Measurements from ENCODE around the gene OPCML. TPM values are rescaled to one million over a fixed set of nuclear protein-coding genes. Genes with fewer than 3 reads are reported as not detected.

The OPCML gene
- total RNA-seq, 1 donor from 2014 or later, result 1.2 TPM

- no peak for DNase-seq (ENCODE audit: low read depth, low spot score)
- Mint-ChIP-seq H3K9me3 (peaks cover 8% of the 10 kb centered on the region), H3K36me3 (ENCODE audit: low read depth) (peaks cover 5% of the 10 kb centered on the region), H3K27me3 (ENCODE audit: low read depth) (no peaks in the 10 kb centered on the region), H3K4me3 (no peak overlapping the region), H3K4me1 (no peaks in the 10 kb centered on the region), H3K27ac (ENCODE audit: unreplicated experiment) (no peak overlapping the region)
- TF ChIP-seq CTCF (conservative IDR thresholded peaks at IDR 0.05), result no peak
Observed at GRCh38 chr11:133115099-133115498, 417.2 kb downstream of the OPCML start.

GRCh38 chr11:133107763-133108162 lies 424.5 kb downstream of the OPCML start:
- no peak overlapping the region for H3K4me3 Mint-ChIP-seq
- H3K27me3 Mint-ChIP-seq (ENCODE audit: low read depth), result no peaks in the 10 kb centered on the region
- H3K4me1 Mint-ChIP-seq, result peaks cover 9% of the 10 kb centered on the region
- no peak overlapping the region for H3K27ac Mint-ChIP-seq (ENCODE audit: unreplicated experiment)
- H3K9me3 Mint-ChIP-seq, result peaks cover under 1% of the 10 kb centered on the region
- DNase-seq (ENCODE audit: low read depth, low spot score), result no peak
- no peak for TF ChIP-seq CTCF (conservative IDR thresholded peaks at IDR 0.05)
- H3K36me3 Mint-ChIP-seq (ENCODE audit: low read depth), result peaks cover 3% of the 10 kb centered on the region

GRCh38 chr11:133107136-133107535 lies 425.2 kb downstream of the OPCML start:
- TF ChIP-seq CTCF (conservative IDR thresholded peaks at IDR 0.05), result no peak
- no peak for DNase-seq (ENCODE audit: low read depth, low spot score)
- Mint-ChIP-seq H3K27me3 (ENCODE audit: low read depth) (no peaks in the 10 kb centered on the region), H3K4me1 (peaks cover 9% of the 10 kb centered on the region), H3K27ac (ENCODE audit: unreplicated experiment) (no peak overlapping the region), H3K36me3 (ENCODE audit: low read depth) (peaks cover 3% of the 10 kb centered on the region), H3K4me3 (no peak overlapping the region), H3K9me3 (no peaks in the 10 kb centered on the region)

- Mint-ChIP-seq H3K4me3 (no peak overlapping the region), H3K27me3 (ENCODE audit: low read depth) (no peaks in the 10 kb centered on the region), H3K9me3 (no peaks in the 10 kb centered on the region), H3K4me1 (peaks cover 9% of the 10 kb centered on the region), H3K27ac (ENCODE audit: unreplicated experiment) (no peak overlapping the region), H3K36me3 (ENCODE audit: low read depth) (no peaks in the 10 kb centered on the region)
- TF ChIP-seq CTCF (conservative IDR thresholded peaks at IDR 0.05), result no peak
- no peak for DNase-seq (ENCODE audit: low read depth, low spot score)
Observed at GRCh38 chr11:133106417-133106816, 425.9 kb downstream of the OPCML start.

GRCh38 chr11:133104009-133104744 lies 428.1 kb downstream of the OPCML start:
- H3K4me1 Mint-ChIP-seq, result peaks cover 9% of the 10 kb centered on the region
- H3K9me3 Mint-ChIP-seq, result peaks cover 4% of the 10 kb centered on the region
- H3K27ac Mint-ChIP-seq (ENCODE audit: unreplicated experiment), result no peak overlapping the region
- H3K36me3 Mint-ChIP-seq (ENCODE audit: low read depth), result peaks cover 3% of the 10 kb centered on the region
- DNase-seq (ENCODE audit: low read depth, low spot score), result no peak
- no peaks in the 10 kb centered on the region for H3K27me3 Mint-ChIP-seq (ENCODE audit: low read depth)
- no peak overlapping the region for H3K4me3 Mint-ChIP-seq
- no peak for TF ChIP-seq CTCF (conservative IDR thresholded peaks at IDR 0.05)

Measured in neural crest cell (in vitro differentiated cells).